Progenitor cell of endocrine pancreas (in vitro differentiated cells): ENCODE measurements around the gene FGFBP2. TPM values are rescaled to one million over a fixed set of nuclear protein-coding genes. Genes with fewer than 3 reads are reported as not detected.

Experiments used
- DNase-seq: peaks from one replicate; pipeline ENCODE4 v3.0.0; 2021; ENCODE audit warnings: low spot score; ENCODE audit not compliant: unreplicated experiment
- H3K27ac Mint-ChIP-seq: 2 replicates; pipeline ENCODE4 v1.8.0; 2021; ENCODE audit warnings: mild to moderate bottlenecking, moderate library complexity, mixed read lengths
- H3K27me3 Mint-ChIP-seq: 2 replicates; pipeline ENCODE4 v1.8.0; 2021; ENCODE audit warnings: mixed read lengths
- H3K36me3 Mint-ChIP-seq: 2 replicates; pipeline ENCODE4 v1.8.0; 2022; ENCODE audit warnings: mixed read lengths; ENCODE audit not compliant: insufficient read depth
- H3K4me1 Mint-ChIP-seq: 2 replicates; pipeline ENCODE4 v1.8.0; 2021; ENCODE audit warnings: low read depth, mixed read lengths
- H3K4me3 Mint-ChIP-seq: 2 replicates; pipeline ENCODE4 v1.8.0; 2021; ENCODE audit warnings: low read depth, mild to moderate bottlenecking, moderate library complexity, mixed read lengths
- H3K9me3 Mint-ChIP-seq: 2 replicates; pipeline ENCODE4 v1.8.0; 2021; ENCODE audit warnings: low read depth, mixed read lengths
- CTCF ChIP-seq: fragments of 200-600 bp; sonication (generic); IDR thresholded peaks from one replicate; pipeline ENCODE4 v1.5.0; 2021; ENCODE audit warnings: antibody characterized with exemption, mild to moderate bottlenecking; ENCODE audit not compliant: unreplicated experiment
- total RNA-seq: library from RNA; stranded (reverse); gene quantifications from 2 replicates; pipeline ENCODE4 v1.2.1, GENCODE V29; 2021

The FGFBP2 gene
- total RNA-seq, 1 donor from 2014 or later, result not detected

DNA sequence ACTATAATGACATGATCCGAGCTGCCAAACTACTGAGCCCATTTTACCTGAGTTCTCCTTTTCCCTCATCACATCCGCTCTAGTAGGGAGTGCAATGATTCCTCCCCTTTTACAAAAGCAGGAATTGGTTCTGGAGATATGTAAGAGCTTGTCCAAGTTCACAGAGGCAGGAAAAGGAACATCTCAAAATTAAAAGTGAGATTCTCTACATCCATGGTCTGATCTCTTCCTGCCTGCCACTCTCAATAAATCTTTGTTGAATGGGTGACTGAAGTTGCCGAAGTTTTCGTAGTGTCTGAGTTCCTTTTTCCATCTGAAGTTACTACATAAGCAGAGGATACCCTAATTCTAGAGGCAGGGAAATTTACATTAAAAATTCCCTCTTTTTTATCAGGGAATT is 24.3 kb downstream of the FGFBP2 start, which contains the start of gene FGFBP1:
Gene FGFBP1 (minus strand): TSS at position 101 of the 400 bp plus-strand sequence. CDS start 2,108 bp downstream, outside the sequence.
- DNase-seq, result no peak
- H3K36me3 Mint-ChIP-seq, result no peaks in the 10 kb centered on the region
- H3K27ac Mint-ChIP-seq, result no peak within 1 kb of the TSS
- TF ChIP-seq CTCF, result no peak
- H3K4me1 Mint-ChIP-seq, result no peaks in the 10 kb centered on the region
- no peaks in the 10 kb centered on the region for H3K9me3 Mint-ChIP-seq
- H3K27me3 Mint-ChIP-seq, result peaks cover 7% of the 10 kb centered on the region
- no peak within 1 kb of the TSS for H3K4me3 Mint-ChIP-seq

DNA sequence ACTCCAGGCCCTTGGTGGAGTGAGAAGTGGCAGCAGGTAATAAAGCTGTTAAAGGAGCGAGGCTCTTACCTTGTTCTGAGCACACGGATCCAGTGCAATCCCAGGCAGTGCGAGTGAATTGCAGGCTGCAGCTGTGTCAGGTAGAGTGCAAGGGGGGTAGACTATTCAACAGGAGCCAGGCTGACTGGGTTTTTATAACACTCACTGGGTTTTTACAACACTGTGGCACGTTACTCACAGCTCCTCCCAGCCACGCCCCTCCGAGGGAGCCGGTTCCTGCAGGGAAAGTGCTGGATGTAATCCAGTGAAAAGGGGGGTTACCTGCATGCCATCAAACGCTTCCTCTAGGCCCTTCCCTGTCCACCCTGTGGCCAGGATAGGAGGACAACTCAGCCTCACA is 24.8 kb downstream of the FGFBP2 start:
- H3K4me1 Mint-ChIP-seq, result no peaks in the 10 kb centered on the region
- H3K36me3 Mint-ChIP-seq, result no peaks in the 10 kb centered on the region
- DNase-seq, result no peak
- H3K27ac Mint-ChIP-seq, result no peak overlapping the region
- no peak overlapping the region for H3K4me3 Mint-ChIP-seq
- TF ChIP-seq CTCF, result no peak
- peaks cover 7% of the 10 kb centered on the region for H3K27me3 Mint-ChIP-seq
- H3K9me3 Mint-ChIP-seq, result no peaks in the 10 kb centered on the region

DNA sequence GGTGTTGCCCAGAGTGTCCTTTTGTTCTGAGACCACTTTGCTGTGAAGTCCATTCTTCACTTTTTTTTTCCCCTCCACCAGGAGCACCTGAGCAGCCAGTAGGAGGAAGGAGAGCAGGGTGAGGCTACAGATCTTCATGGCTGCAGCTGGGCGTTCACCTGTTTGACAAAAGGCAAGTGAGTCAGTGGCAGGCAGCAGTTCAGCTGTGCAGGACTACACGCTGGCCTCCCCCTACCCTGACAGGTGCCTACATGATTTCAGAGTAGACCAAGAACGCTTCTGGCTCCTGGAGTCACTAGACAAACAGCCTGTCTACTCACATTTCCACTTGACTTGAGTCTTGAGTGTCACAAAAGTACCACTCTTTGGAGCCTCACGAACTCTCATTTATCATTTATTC is 26.5 kb downstream of the FGFBP2 start:
- H3K36me3 Mint-ChIP-seq, result no peaks in the 10 kb centered on the region
- H3K4me3 Mint-ChIP-seq, result no peak overlapping the region
- no peak overlapping the region for H3K27ac Mint-ChIP-seq
- DNase-seq, result no peak
- H3K9me3 Mint-ChIP-seq, result no peaks in the 10 kb centered on the region
- TF ChIP-seq CTCF, result no peak
- no peaks in the 10 kb centered on the region for H3K4me1 Mint-ChIP-seq
- peaks cover 7% of the 10 kb centered on the region for H3K27me3 Mint-ChIP-seq

GRCh38 chr4:15935504-15936402 is 27.2 kb downstream of the FGFBP2 start:
- no peaks in the 10 kb centered on the region for H3K4me1 Mint-ChIP-seq
- DNase-seq, result no peak
- no peaks in the 10 kb centered on the region for H3K9me3 Mint-ChIP-seq
- H3K4me3 Mint-ChIP-seq, result no peak overlapping the region
- peaks cover 12% of the 10 kb centered on the region for H3K27me3 Mint-ChIP-seq
- no peak for TF ChIP-seq CTCF
- no peaks in the 10 kb centered on the region for H3K36me3 Mint-ChIP-seq
- no peak overlapping the region for H3K27ac Mint-ChIP-seq

DNA sequence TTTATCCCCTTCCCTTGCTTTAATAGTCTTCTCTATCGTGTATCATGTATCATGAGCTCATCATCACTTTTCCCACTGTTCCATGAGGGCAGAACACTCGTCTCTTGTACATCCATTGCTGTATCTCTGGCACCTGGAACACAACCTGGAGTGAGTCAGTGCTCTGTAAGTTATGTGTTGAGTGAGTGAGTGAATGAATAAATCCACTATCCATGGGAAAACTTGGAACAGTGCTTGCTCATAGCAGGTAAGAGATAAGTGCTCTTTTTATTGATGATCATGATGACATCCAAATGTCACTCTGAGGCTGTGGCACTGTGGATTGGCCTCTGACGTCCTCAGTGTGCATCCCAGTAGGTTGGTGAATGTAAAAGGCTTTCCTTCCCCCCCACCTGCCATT is 28.7 kb downstream of the FGFBP2 start:
- no peaks in the 10 kb centered on the region for H3K4me1 Mint-ChIP-seq
- no peaks in the 10 kb centered on the region for H3K36me3 Mint-ChIP-seq
- H3K27me3 Mint-ChIP-seq, result peaks cover 8% of the 10 kb centered on the region

More for the DNA sequence above, 28.7 kb downstream of the FGFBP2 start:
- DNase-seq, result no peak
- Mint-ChIP-seq H3K4me3 (no peak overlapping the region), H3K9me3 (no peaks in the 10 kb centered on the region), H3K27ac (no peak overlapping the region)
- TF ChIP-seq CTCF, result no peak
